GM12878 (cell line): ENCODE measurements around the gene RALGAPA2. TPM values are rescaled to one million over a fixed set of nuclear protein-coding genes. Genes with fewer than 3 reads are reported as not detected.

Experiments used
- CUX1 ChIP-seq: IDR thresholded peaks from 2 replicates; pipeline ENCODE4 v1.6.1; 2012; ENCODE audit warnings: improper control_type of control experiment, low read depth, low read length; ENCODE audit not compliant: insufficient replicate concordance
- ETV6 ChIP-seq, 2 experiments: fragments of 450-650 bp in 1 of 2; IDR thresholded peaks in 1 of 2; conservative IDR thresholded peaks in 1 of 2; 2 replicates each; pipeline ENCODE4 v1.6.1; 2014; ENCODE audit warnings: antibody characterized with exemption in 1 of 2, borderline replicate concordance in 1 of 2, low read depth in 1 of 2, mild to moderate bottlenecking in 1 of 2, moderate library complexity in 1 of 2
- LARP7 ChIP-seq: fragments of 450-650 bp; IDR thresholded peaks from 2 replicates; pipeline ENCODE4 v1.6.1; 2017; ENCODE audit warnings: mild to moderate bottlenecking
- MTA2 ChIP-seq: fragments of 450-650 bp; IDR thresholded peaks from 2 replicates; pipeline ENCODE4 v1.6.1; 2016; ENCODE audit warnings: low read depth, mild to moderate bottlenecking, moderate library complexity
- RAD51 ChIP-seq: fragments of 450-650 bp; IDR thresholded peaks from 2 replicates; pipeline ENCODE4 v1.6.1; 2016; ENCODE audit warnings: moderate library complexity, mild to moderate bottlenecking, inconsistent platforms
- ZBTB40 ChIP-seq: fragments of 450-650 bp; IDR thresholded peaks from 2 replicates; pipeline ENCODE4 v1.6.1; 2016; ENCODE audit warnings: mild to moderate bottlenecking, moderate library complexity, borderline replicate concordance
- ZNF384 ChIP-seq: IDR thresholded peaks from 2 replicates; pipeline ENCODE4 v1.6.1; 2012; ENCODE audit warnings: low read depth, mild to moderate bottlenecking, low read length, improper control_type of control experiment, borderline replicate concordance
- polyA plus RNA-seq, 11 experiments: library from polyadenylated mRNA; depleted of rRNA in 4 of 11; unstranded in 6 of 11; stranded (reverse) in 5 of 11; fragments of >200 nt; fragmentation: Nextera tagmentation in 4 of 11; fragmentation: Illumina TruSeq in 1 of 11; extraction: Ambion mirVana in 4 of 11; extraction: Trizol in 1 of 11; gene quantifications; 1 replicate in 1 of 11; 2 replicates in 10 of 11; pipeline versions ENCODE4 v1.2.1 to v1.2.3, GENCODE V29; 2011 to 2016; ENCODE audit warnings: inconsistent platforms in 2 of 11, missing spikeins in 2 of 11, low read depth in 1 of 11
- total RNA-seq, 4 experiments: library from RNA; depleted of rRNA in 3 of 4; stranded (reverse); fragments of >200 nt in 3 of 4; fragmentation: Illumina TruSeq in 1 of 4; extraction: Trizol in 1 of 4; gene quantifications; 2 replicates each; pipeline versions ENCODE4 v1.2.1 to v1.2.3, GENCODE V29; 2013 to 2021

RALGAPA2 gene
- total and polyA plus RNA-seq, 10 of the 15 experiments (the other 5 are each of a cell fraction or from before 2014, with no cell fraction given) = 2.9 to 29.4 (median 19.6) TPM

DNA sequence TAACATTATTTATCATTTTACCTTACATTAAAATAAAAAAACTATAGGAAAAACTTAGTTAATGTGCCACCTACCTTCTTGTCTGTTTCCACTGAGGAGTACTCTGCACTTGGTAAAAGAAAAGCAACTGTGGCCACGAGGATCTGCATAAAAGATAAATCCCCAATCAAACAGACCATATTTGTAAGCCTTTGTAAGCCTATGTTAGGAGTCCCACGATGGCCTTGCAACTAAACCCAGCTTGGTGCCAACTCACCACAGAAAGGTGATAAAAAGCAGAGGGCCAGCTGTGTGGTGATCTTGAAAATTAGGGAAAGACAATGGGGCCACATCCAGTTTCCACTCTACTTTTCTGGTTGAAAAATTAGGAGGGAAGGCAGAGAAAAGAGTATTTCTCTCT, 187.7 kb downstream of the RALGAPA2 start (continued):
- TF ChIP-seq CUX1 = no peak
- no peak for TF ChIP-seq ZBTB40
- TF ChIP-seq MTA2 = no peak
- TF ChIP-seq RAD51 = no peak
- TF ChIP-seq LARP7 = no peak
- no peak for TF ChIP-seq ZNF384
- TF ChIP-seq ETV6 (conservative IDR thresholded peaks at IDR 0.05 in 1 of 2, IDR thresholded peaks at IDR 0.05 in 1 of 2; ENCODE audit: borderline replicate concordance in 1 of 2, low read depth in 1 of 2) = no peak
